GM10248 (cell line): ENCODE data around the gene GATA5.
"Not testable (repeated sequence)": the region's sequence is repeated elsewhere in the genome, so short reads cannot be mapped to it uniquely, and the experiment has no call there.

ENCODE experiments used
- CTCF ChIA-PET: fragments of 300-600 bp; sonication (Branson Sonifier 250); formaldehyde crosslinking; extraction: SDS; loops from one replicate; lab custom pipeline; 2021; ENCODE audit warnings: antibody characterized with exemption; lab: Yijun Ruan, JAX
- POLR2A ChIA-PET: fragments of 350-650 bp; sonication (Branson Sonifier 250); formaldehyde crosslinking; extraction: SDS; loops from one replicate; lab custom pipeline; 2020; ENCODE audit warnings: antibody characterized with exemption; lab: Yijun Ruan, JAX
- DNase-seq: peaks from one replicate; pipeline ENCODE4 v3.0.0; 2012; ENCODE audit errors: extremely low spot score
- CTCF ChIP-seq: IDR thresholded peaks from 2 replicates; pipeline ENCODE4 v1.5.1; 2012; ENCODE audit warnings: mild to moderate bottlenecking, low read depth; ENCODE audit errors: extremely low read depth, missing control alignments, control extremely low read depth

Gene GATA5

GRCh38 chr20:62428396-62429295 is 47.1 kb downstream of the GATA5 start:
- CTCF ChIA-PET: no interaction called here
- POLR2A ChIA-PET: interaction anchor here (0.6 kb wide), 1 partner anchor 14 kb away, joined by 6 read pairs; no protein-coding TSS in a partner anchor
- no peak for TF ChIP-seq CTCF
- DNase-seq: no peak

- CTCF ChIA-PET: no interaction called here
- no peak for DNase-seq
Measured at GRCh38 chr20:62428002-62428372, 47.8 kb downstream of the GATA5 start.

GRCh38 chr20:62427172-62428001 is 48.4 kb downstream of the GATA5 start, which contains the start of gene RBBP8NL:
Gene RBBP8NL (minus strand): TSS chr20:62427539. CDS start chr20:62419647, 7,892 bp downstream.
- TF ChIP-seq CTCF: no peak
- CTCF ChIA-PET: interaction anchor here (1.2 kb wide), 1 partner anchor 72 kb away, joined by 3 read pairs; no protein-coding TSS in a partner anchor
- DNase-seq: no peak
- POLR2A ChIA-PET: no interaction called here

More at GRCh38 chr20:62428002-62428372, 47.8 kb downstream of the GATA5 start:
- POLR2A ChIA-PET: no interaction called here
- no peak for TF ChIP-seq CTCF

- ChIA-PET CTCF (interaction anchor here (1.2 kb wide), 1 partner anchor 73 kb away, joined by 3 read pairs; no protein-coding TSS in a partner anchor), POLR2A (no interaction called here)
- no peak for DNase-seq
- TF ChIP-seq CTCF: no peak
Measured at GRCh38 chr20:62426699-62427131, 49.1 kb downstream of the GATA5 start.

GRCh38 chr20:62426059-62426348 is 49.8 kb downstream of the GATA5 start:
- DNase-seq, POLR2A ChIA-PET: not testable (repeated sequence)
- CTCF ChIA-PET: interaction anchor here (1.2 kb wide), 1 partner anchor 74 kb away, joined by 3 read pairs; no protein-coding TSS in a partner anchor

- ChIA-PET POLR2A (no interaction called here), CTCF (no interaction called here)
- no peak for TF ChIP-seq CTCF
- no peak for DNase-seq
Measured at GRCh38 chr20:62425281-62426058, 50.3 kb downstream of the GATA5 start.
